ENCODE results near the gene SLC25A13. TPM values are rescaled to one million over a fixed set of nuclear protein-coding genes. Genes with fewer than 3 reads are reported as not detected.

Gene SLC25A13
- total and polyA plus RNA-seq, 2 of the 4 experiments (the other 2 are of a cell fraction) = 7.4 to 11.7 TPM

DNA sequence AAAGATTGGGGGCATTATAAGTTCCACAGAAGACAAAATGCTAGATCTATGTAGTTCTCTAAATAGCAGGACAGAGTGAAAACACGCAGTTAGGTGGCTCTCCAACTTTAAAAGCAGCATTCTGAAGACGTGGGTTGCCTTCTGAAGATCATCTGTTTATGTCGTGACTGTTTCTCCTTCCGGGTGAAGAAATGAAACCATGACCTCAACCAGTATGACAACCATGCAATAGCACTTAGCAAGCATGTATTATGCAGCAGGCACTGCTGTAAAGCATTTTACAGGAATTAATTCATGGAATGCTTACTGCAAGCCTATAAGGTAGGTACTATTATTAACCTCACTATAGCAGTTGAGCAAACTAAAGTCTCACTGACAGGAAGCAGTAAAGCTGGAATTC, 125.2 kb downstream of the SLC25A13 start:
- H4K5ac ChIP-seq (ENCODE audit: low read depth, low read length) = no peak overlapping the region
- no peaks in the 10 kb centered on the region for H4K20me1 ChIP-seq (ENCODE audit: insufficient read depth, low read length)
- H2BK5ac ChIP-seq (ENCODE audit: low read depth, low read length, poor library complexity, severe bottlenecking) = no peak overlapping the region
- no peak overlapping the region for H2BK15ac ChIP-seq (ENCODE audit: low read depth, low read length)
- H3K27ac ChIP-seq (ENCODE audit: insufficient read depth, low read length) = no peak overlapping the region
- no peak overlapping the region for H2BK120ac ChIP-seq (ENCODE audit: low read depth, low read length)
- no peak overlapping the region for H3K4me2 ChIP-seq (ENCODE audit: low read depth, low read length)
- no peak overlapping the region for H4K8ac ChIP-seq (ENCODE audit: low read depth in 2 of 2, low read length in 2 of 2)
- H3K27me3 ChIP-seq (ENCODE audit: control insufficient read depth, insufficient read depth, low read length) = no peaks in the 10 kb centered on the region
- H3K56ac ChIP-seq (ENCODE audit: extremely low read depth, insufficient read depth, low read length) = no peak overlapping the region
- no peak overlapping the region for H3K14ac ChIP-seq (replicated peaks; ENCODE audit: low read depth, low read length)
- 89% methylated on average over 3 of the region's 4 CpGs; no CpG with 5 or more reads in 1 of the 2 experiments for WGBS, 2 experiments (ENCODE audit: extremely low coverage in 2 of 2, insufficient read length in 1 of 2)
- BruUV-seq (replicated peaks) = no TSS peak
- H3K9ac ChIP-seq (ENCODE audit: low read depth, low read length) = no peak overlapping the region
- H2AK9ac ChIP-seq (replicated peaks; ENCODE audit: low read depth, low read length, poor library complexity) = no peak overlapping the region
- ChIA-PET POLR2A (ENCODE audit: unreplicated experiment) (no interaction called here), CTCF (no interaction called here)
- H3K4me1 ChIP-seq (ENCODE audit: control insufficient read depth, insufficient read depth, low read length) = peaks cover 2% of the 10 kb centered on the region; the same call in 1 of the 2 replicates
- no peak overlapping the region for H2AFZ ChIP-seq (replicated peaks; ENCODE audit: low read length, poor library complexity)
- no peak overlapping the region for H2BK20ac ChIP-seq (ENCODE audit: low read depth, low read length)
- no peak overlapping the region for H3K23ac ChIP-seq (ENCODE audit: low read depth, low read length)
- no peak overlapping the region for H3K4me3 ChIP-seq (ENCODE audit: insufficient read depth, low read depth, low read length)
- no peak overlapping the region for H4K91ac ChIP-seq (ENCODE audit: insufficient read depth, low read depth, low read length)
- intact Hi-C loops (cut with micrococcal nuclease) (no loop called here), dilution Hi-C loops (cut with HindIII; ENCODE audit: low sequenced_read_pairs, unreplicated experiment) (no loop called here), in situ Hi-C loops (cut with MboI; ENCODE audit: low sequenced_read_pairs) (no loop called here)
- H3K36me3 ChIP-seq (ENCODE audit: control insufficient read depth, insufficient read depth, low read length) = no peaks in the 10 kb centered on the region
- no peak overlapping the region for H2AK5ac ChIP-seq (ENCODE audit: low read depth, low read length)
- TF ChIP-seq RFX5 (IDR thresholded peaks at IDR 0.05; ENCODE audit: low read depth, low read length) (no peak), CHD1 (IDR thresholded peaks at IDR 0.05; ENCODE audit: low read depth, low read length) (no peak), ELK1 (IDR thresholded peaks at IDR 0.05; ENCODE audit: borderline replicate concordance, low read depth, low read length) (no peak), SMC3 (IDR thresholded peaks at IDR 0.05; ENCODE audit: low read depth, low read length) (no peak), CTCF (conservative IDR thresholded peaks at IDR 0.05; ENCODE audit: low read depth, low read length) (no peak), USF2 (IDR thresholded peaks at IDR 0.05; ENCODE audit: low read depth, low read length) (no peak), POLR2A (IDR thresholded peaks at IDR 0.05; ENCODE audit: low read depth, low read length) (no peak), CEBPB (IDR thresholded peaks at IDR 0.05; ENCODE audit: low read depth, low read length) (no peak), BHLHE40 (IDR thresholded peaks at IDR 0.05; ENCODE audit: low read depth, low read length) (no peak), MXI1 (IDR thresholded peaks at IDR 0.05; ENCODE audit: borderline replicate concordance, low read depth, low read length) (no peak), RCOR1 (IDR thresholded peaks at IDR 0.05; ENCODE audit: insufficient replicate concordance, low read length) (no peak), FOS (IDR thresholded peaks at IDR 0.05; ENCODE audit: low read depth, low read length) (no peak), NFE2L2 (IDR thresholded peaks at IDR 0.05; ENCODE audit: low read depth, low read length) (no peak), MAFK (IDR thresholded peaks at IDR 0.05; ENCODE audit: low read depth, low read length) (no peak), MAZ (IDR thresholded peaks at IDR 0.05; ENCODE audit: borderline replicate concordance, low read depth, low read length) (no peak)
- H3K4ac ChIP-seq (ENCODE audit: low read depth, low read length) = no peak overlapping the region
- ATAC-seq (ENCODE audit: low read depth) (no peak), DNase-seq (no peak)
- no peak overlapping the region for H3K18ac ChIP-seq (ENCODE audit: low read depth, low read length)
- H3K9me1 ChIP-seq (ENCODE audit: insufficient read depth, low read length) = peaks cover 3% of the 10 kb centered on the region; the same call in 1 of the 2 replicates
- no peaks in the 10 kb centered on the region for H3K79me1 ChIP-seq (ENCODE audit: low read depth in 1 of 2, low read length in 2 of 2)
- H3K9me3 ChIP-seq (ENCODE audit: control insufficient read depth, insufficient read depth, low read length) = no peaks in the 10 kb centered on the region

Measured in IMR-90 (cell line).